K562 (cell line): ENCODE data around the gene DYTN. TPM values are rescaled to one million over a fixed set of nuclear protein-coding genes. Genes with fewer than 3 reads are reported as not detected.
A peak's percentile ranks its signal among the peaks of the same experiment; 100 is the strongest.

Experiments used
- BACH1 ChIP-seq: fragments of 200-800 bp; sonication (Bioruptor generic); IDR thresholded peaks from 2 replicates; pipeline ENCODE4 v1.6.1; 2016; ENCODE audit warnings: missing genetic modification characterization, missing compliant biosample characterization
- BDP1 ChIP-seq: IDR thresholded peaks from 3 replicates; pipeline ENCODE4 v1.6.1; 2011; ENCODE audit not compliant: insufficient read length, insufficient read depth
- BHLHE40 ChIP-seq: IDR thresholded peaks from 2 replicates; pipeline ENCODE4 v1.6.1; 2011; ENCODE audit warnings: low read length, improper control_type of control experiment
- CBX3 ChIP-seq, 2 experiments: IDR thresholded peaks; 1 replicate in 1 of 2; 2 replicates in 1 of 2; pipeline ENCODE4 v1.6.1; 2012; ENCODE audit warnings: inconsistent platforms in 2 of 2, low read length in 2 of 2, borderline replicate concordance in 1 of 2, control low read depth in 1 of 2
- CREB3 ChIP-seq: fragments of 450-650 bp; conservative IDR thresholded peaks from 2 replicates; pipeline ENCODE4 v1.6.1; 2016; ENCODE audit warnings: missing genetic modification characterization, low read depth, mild to moderate bottlenecking, missing compliant biosample characterization, moderate library complexity
- DIDO1 ChIP-seq: fragments of 450-650 bp; IDR thresholded peaks from 2 replicates; pipeline ENCODE4 v1.6.1; 2016; ENCODE audit warnings: low read depth, missing biosample characterization, missing genetic modification characterization
- E2F6 ChIP-seq, 2 experiments: IDR thresholded peaks; 2 replicates each; pipeline ENCODE4 v1.6.1; 2011; ENCODE audit warnings: borderline replicate concordance in 1 of 2, control low read depth in 1 of 2, low read depth in 1 of 2, low read length in 1 of 2, mild to moderate bottlenecking in 1 of 2, mixed read lengths in 1 of 2, moderate library complexity in 1 of 2; ENCODE audit not compliant: insufficient read depth in 1 of 2, insufficient read length in 1 of 2, poor library complexity in 1 of 2, severe bottlenecking in 1 of 2; ENCODE audit errors: extremely low read depth in 1 of 2
- GTF2E2 ChIP-seq: fragments of 200-800 bp; sonication (Bioruptor generic); IDR thresholded peaks from 2 replicates; pipeline ENCODE4 v1.6.1; 2016; ENCODE audit warnings: missing genetic modification characterization, missing compliant biosample characterization
- HCFC1 ChIP-seq: IDR thresholded peaks from 2 replicates; pipeline ENCODE4 v1.6.1; 2012; ENCODE audit warnings: low read depth, low read length, improper control_type of control experiment
- HIVEP1 ChIP-seq: fragments of 250-450 bp; sonication (Bioruptor Pico); IDR thresholded peaks from 2 replicates; pipeline ENCODE4 v1.4.0; 2020; ENCODE audit warnings: mild to moderate bottlenecking
- IRF1 ChIP-seq: sonication (generic); formaldehyde crosslinking; IDR thresholded peaks from 2 replicates; pipeline ENCODE4 v1.8.0; 2022; ENCODE audit warnings: missing genetic modification reagents, mild to moderate bottlenecking, borderline replicate concordance
- KDM5B ChIP-seq: fragments of 200-600 bp; sonication (generic); IDR thresholded peaks from 2 replicates; pipeline ENCODE4 v1.6.1; 2012; ENCODE audit warnings: low read depth, mild to moderate bottlenecking, moderate library complexity, low read length, control low read depth, inconsistent platforms; ENCODE audit not compliant: insufficient replicate concordance
- KLF13 ChIP-seq: fragments of 450-650 bp; IDR thresholded peaks from 2 replicates; pipeline ENCODE4 v1.6.1; 2016; ENCODE audit warnings: missing genetic modification characterization, low read depth, mild to moderate bottlenecking, missing compliant biosample characterization, moderate library complexity, borderline replicate concordance
- KLF6 ChIP-seq: fragments of 250-450 bp; sonication (Bioruptor Pico); IDR thresholded peaks from 2 replicates; pipeline ENCODE4 v1.4.0; 2020; ENCODE audit warnings: mild to moderate bottlenecking, moderate library complexity, borderline replicate concordance
- POLR2A ChIP-seq: fragments of 450-650 bp; conservative IDR thresholded peaks from 2 replicates; pipeline ENCODE4 v1.6.1; 2016
- RFX1 ChIP-seq: fragments of 450-650 bp; IDR thresholded peaks from 2 replicates; pipeline ENCODE4 v1.6.1; 2016; ENCODE audit warnings: mild to moderate bottlenecking, moderate library complexity
- RFX5 ChIP-seq: IDR thresholded peaks from 2 replicates; pipeline ENCODE4 v1.6.1; 2011; ENCODE audit warnings: low read depth, mild to moderate bottlenecking, improper control_type of control experiment, low read length
- SP2 ChIP-seq: IDR thresholded peaks from 2 replicates; pipeline ENCODE4 v1.6.1; 2011; ENCODE audit warnings: mild to moderate bottlenecking, low read depth, low read length, moderate library complexity; ENCODE audit not compliant: poor library complexity, severe bottlenecking; ENCODE audit errors: extremely low read depth
- TAF1 ChIP-seq: IDR thresholded peaks from 2 replicates; pipeline ENCODE4 v1.6.1; 2011; ENCODE audit warnings: mild to moderate bottlenecking, low read length, moderate library complexity; ENCODE audit not compliant: insufficient read depth, control insufficient read depth, severe bottlenecking; ENCODE audit errors: extremely low read depth
- TGIF2 ChIP-seq: sonication (generic); formaldehyde crosslinking; IDR thresholded peaks from 2 replicates; pipeline ENCODE4 v1.8.1; 2022; ENCODE audit warnings: mild to moderate bottlenecking, missing genetic modification reagents, moderate library complexity
- THAP7 ChIP-seq: fragments of 250-450 bp; sonication (Bioruptor Pico); IDR thresholded peaks from 2 replicates; pipeline ENCODE4 v1.5.0; 2021
- ZNF143 ChIP-seq: sonication (generic); formaldehyde crosslinking; IDR thresholded peaks from 2 replicates; pipeline ENCODE4 v1.9.0; 2022; ENCODE audit warnings: mild to moderate bottlenecking, missing genetic modification reagents
- ZNF778 ChIP-seq: fragments of 450-650 bp; formaldehyde crosslinking; IDR thresholded peaks from 2 replicates; pipeline ENCODE4 v1.4.0; 2020; ENCODE audit warnings: mild to moderate bottlenecking, moderate library complexity
- polyA plus RNA-seq, 8 experiments: library from polyadenylated mRNA; depleted of rRNA in 4 of 8; stranded (reverse) in 5 of 8; unstranded in 3 of 8; fragments of >200 nt; fragmentation: Nextera tagmentation in 2 of 8; fragmentation: Illumina TruSeq in 1 of 8; extraction: Ambion mirVana in 2 of 8; extraction: Trizol in 1 of 8; gene quantifications; 2 replicates each; pipeline versions ENCODE4 v1.2.1 to v1.2.3, GENCODE V29; 2011 to 2014; ENCODE audit warnings: inconsistent platforms in 1 of 8, missing spikeins in 1 of 8
- total RNA-seq, 7 experiments: library from RNA; depleted of rRNA in 6 of 7; stranded (reverse); fragments of >200 nt in 6 of 7; fragmentation: Illumina TruSeq in 2 of 7; extraction: Trizol in 2 of 7; gene quantifications; 2 replicates each; pipeline versions ENCODE4 v1.2.1 to v1.2.3, GENCODE V29; 2011 to 2021; ENCODE audit warnings: low replicate concordance in 1 of 7

Gene DYTN
- total and polyA plus RNA-seq, 9 of the 15 experiments (the other 6 are each of a cell fraction or from before 2014, with no cell fraction given): not detected

GRCh38 chr2:206765242-206766056 is 47.3 kb upstream of the DYTN start, which contains the start of the genes FASTKD2 and MDH1B (continued):
- no peak for TF ChIP-seq BACH1 (tag)
- TF ChIP-seq KLF13 (tag): no peak
- no peak for TF ChIP-seq ZNF778 (CRISPR knock-in tag)
- TF ChIP-seq DIDO1 (tag): peak; percentile 82
- no peak for TF ChIP-seq IRF1 (CRISPR knock-in tag)
- TF ChIP-seq HCFC1: peak; percentile 63
- TF ChIP-seq KLF6: no peak
- no peak for TF ChIP-seq GTF2E2 (tag)
- TF ChIP-seq TAF1: peak; percentile 88
- TF ChIP-seq TGIF2: no peak
- peak; percentile 44; the same call in 1 of the 2 replicates for TF ChIP-seq ZNF143 (CRISPR knock-in tag)
- peak; percentile 36 to 47 for TF ChIP-seq E2F6 (IDR thresholded peaks at IDR 0.05; ENCODE audit: borderline replicate concordance in 1 of 2, extremely low read depth in 1 of 2, insufficient read depth in 1 of 2, insufficient read length in 1 of 2, low read depth in 1 of 2, low read length in 1 of 2, poor library complexity in 1 of 2, severe bottlenecking in 1 of 2)
- peak; percentile 92 for TF ChIP-seq POLR2A
- TF ChIP-seq BDP1: no peak
- TF ChIP-seq CREB3: no peak
- TF ChIP-seq BHLHE40: 0 out of 2 replicates have a peak, but pooled peaks have one; percentile 20
- peak; percentile 84 for TF ChIP-seq KDM5B
- no peak for TF ChIP-seq THAP7
- TF ChIP-seq CBX3 (IDR thresholded peaks at IDR 0.05; ENCODE audit: borderline replicate concordance in 1 of 2, low read length in 2 of 2): peak in 1 of 2 experiments; percentile 22; a peak in 1 of 3 replicates
- TF ChIP-seq RFX5: no peak
- TF ChIP-seq SP2: no peak
- no peak for TF ChIP-seq HIVEP1 (CRISPR knock-in tag)
- peak; percentile 91 for TF ChIP-seq RFX1
